ENCODE measurements around the gene PLAC8. TPM values are rescaled to one million over a fixed set of nuclear protein-coding genes. Genes with fewer than 3 reads are reported as not detected.
"Not testable (repeated sequence)": the region's sequence is repeated elsewhere in the genome, so short reads cannot be mapped to it uniquely, and the experiment has no call there.

The PLAC8 gene
- total and polyA plus RNA-seq, 2 of the 8 experiments (the other 6 are each of a cell fraction or from before 2014, with no cell fraction given): 0.98 to 1.1 TPM

DNA sequence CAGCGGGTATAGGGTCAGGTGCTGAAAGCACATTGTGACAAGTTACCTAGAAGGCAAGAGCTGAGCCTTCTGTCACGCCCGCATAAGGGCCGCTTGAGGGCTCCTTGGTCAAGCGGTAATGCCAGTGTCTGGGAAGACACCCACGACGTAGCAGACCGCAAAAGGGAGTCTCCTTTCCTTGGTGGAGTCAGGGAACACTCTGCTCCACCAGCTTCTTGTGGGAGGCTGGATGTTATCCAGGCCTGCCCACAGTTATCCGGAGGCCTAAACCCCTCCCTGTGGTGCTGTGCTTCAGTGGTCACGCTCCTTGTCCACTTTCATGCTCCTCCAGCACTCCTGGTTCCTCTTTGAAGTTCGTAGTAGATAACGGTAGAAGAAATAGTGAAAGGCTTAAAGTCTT, 29.6 kb downstream of the PLAC8 start:
- H4K91ac ChIP-seq (replicated peaks; ENCODE audit: insufficient read length, low read length); H2AFZ ChIP-seq (ENCODE audit: low read length); H3K14ac ChIP-seq (ENCODE audit: insufficient read length); H3K9ac ChIP-seq (replicated peaks in 1 of 4; ENCODE audit: extremely low read depth in 1 of 4, low read depth in 3 of 4, low read length in 3 of 4); H3K4me2 ChIP-seq (ENCODE audit: insufficient read depth in 1 of 2, low read depth in 2 of 2, low read length in 2 of 2); H3K9me3 ChIP-seq (ENCODE audit: insufficient read depth in 2 of 2, low read depth in 1 of 2, low read length in 1 of 2); H2BK20ac ChIP-seq (ENCODE audit: low read length); H4K20me1 ChIP-seq (replicated peaks in 1 of 2; ENCODE audit: control insufficient read depth in 1 of 2, insufficient read depth in 2 of 2, low read length in 2 of 2); H3K4ac ChIP-seq (replicated peaks; ENCODE audit: insufficient read length, low read depth, low read length); H3K4me3 ChIP-seq (ENCODE audit: extremely low read depth in 1 of 4, insufficient read depth in 2 of 4, low read depth in 3 of 4, low read length in 4 of 4); H4K5ac ChIP-seq (ENCODE audit: insufficient read length, low read depth, low read length); H3K23ac ChIP-seq (ENCODE audit: insufficient read length); DNase-seq (ENCODE audit: low read depth in 1 of 2, low spot score in 2 of 2); H3K27me3 ChIP-seq (replicated peaks in 1 of 4; ENCODE audit: control insufficient read depth in 3 of 4, extremely low read depth in 1 of 4, insufficient read depth in 3 of 4, low read length in 3 of 4); H3K79me2 ChIP-seq (ENCODE audit: control insufficient read depth in 1 of 2, insufficient read depth in 2 of 2, low read length in 2 of 2); H2BK120ac ChIP-seq (replicated peaks; ENCODE audit: low read depth, low read length); H2BK12ac ChIP-seq (ENCODE audit: low read depth, low read length); H3K23me2 ChIP-seq (ENCODE audit: low read depth, low read length); POLR2A ChIA-PET (ENCODE audit: partially characterized antibody); FAIRE-seq; H2BK5ac ChIP-seq (ENCODE audit: low read depth, low read length); H3K56ac ChIP-seq (replicated peaks; ENCODE audit: insufficient read length, low read depth, low read length); H3K18ac ChIP-seq (ENCODE audit: extremely low read depth, low read length); H3K4me1 ChIP-seq (replicated peaks in 1 of 4; ENCODE audit: control insufficient read depth in 3 of 4, insufficient read depth in 4 of 4, low read length in 3 of 4); H2BK15ac ChIP-seq (ENCODE audit: low read length); H4K8ac ChIP-seq (ENCODE audit: extremely low read depth, insufficient read depth, low read length); H2AK5ac ChIP-seq (ENCODE audit: low read depth, low read length); H3K79me1 ChIP-seq (ENCODE audit: low read depth, low read length); H3K27ac ChIP-seq (ENCODE audit: low read depth, low read length); H3K36me3 ChIP-seq (ENCODE audit: control insufficient read depth in 2 of 4, insufficient read depth in 4 of 4, low read length in 3 of 4): not testable (repeated sequence)
- CTCF ChIA-PET (ENCODE audit: partially characterized antibody): interaction anchor here (0.6 to 3.2 kb wide), 7 partner anchors 9 to 166 kb away, joined by 3 to 13 read pairs (median 3); partner anchors contain the start of gene COPS4
- 90% methylated on average over 12 of the region's 12 CpGs; no CpG with 5 or more reads in 1 of the 2 experiments for WGBS, 2 experiments (ENCODE audit: extremely low coverage in 1 of 2, insufficient coverage in 1 of 2, insufficient read length in 1 of 2, insufficient replicate concordance in 2 of 2, low coverage in 1 of 2, low lambda C conversion rate in 2 of 2, missing lambda C conversion rate in 1 of 2)
